GM18873 (cell line): Measurements from ENCODE around the gene SLC35B1.
A peak's percentile ranks its signal among the peaks of the same experiment; 100 is the strongest.

ENCODE experiments used
- ATAC-seq: cut with Tn5 transposase; IDR thresholded peaks from one replicate; pipeline ENCODE4 v1.9.1; 2021; ENCODE audit warnings: mild to moderate bottlenecking, moderate library complexity, moderate number of reproducible peaks; ENCODE audit not compliant: unreplicated experiment, low FRiP score

SLC35B1 gene

DNA sequence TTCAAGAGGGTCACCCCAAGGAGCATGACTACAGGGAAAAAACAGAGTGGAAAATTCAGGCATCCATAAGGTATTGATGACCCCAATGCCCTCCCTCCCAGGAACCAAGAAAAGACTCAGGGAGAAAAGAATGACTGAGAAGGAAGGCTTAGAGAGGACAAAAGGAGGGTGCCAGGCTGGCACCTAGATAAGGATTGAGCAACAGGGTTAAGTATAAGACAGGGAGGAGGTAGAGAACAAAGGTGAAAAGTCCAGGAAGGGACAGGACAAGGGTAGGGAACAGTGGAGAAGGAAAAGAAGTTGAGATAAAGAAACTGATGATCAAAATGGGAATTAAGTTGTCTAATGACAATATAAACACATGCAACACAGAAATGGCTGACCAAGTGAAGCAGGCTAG, 2.5 kb downstream of the SLC35B1 start:
- no peak for ATAC-seq

DNA sequence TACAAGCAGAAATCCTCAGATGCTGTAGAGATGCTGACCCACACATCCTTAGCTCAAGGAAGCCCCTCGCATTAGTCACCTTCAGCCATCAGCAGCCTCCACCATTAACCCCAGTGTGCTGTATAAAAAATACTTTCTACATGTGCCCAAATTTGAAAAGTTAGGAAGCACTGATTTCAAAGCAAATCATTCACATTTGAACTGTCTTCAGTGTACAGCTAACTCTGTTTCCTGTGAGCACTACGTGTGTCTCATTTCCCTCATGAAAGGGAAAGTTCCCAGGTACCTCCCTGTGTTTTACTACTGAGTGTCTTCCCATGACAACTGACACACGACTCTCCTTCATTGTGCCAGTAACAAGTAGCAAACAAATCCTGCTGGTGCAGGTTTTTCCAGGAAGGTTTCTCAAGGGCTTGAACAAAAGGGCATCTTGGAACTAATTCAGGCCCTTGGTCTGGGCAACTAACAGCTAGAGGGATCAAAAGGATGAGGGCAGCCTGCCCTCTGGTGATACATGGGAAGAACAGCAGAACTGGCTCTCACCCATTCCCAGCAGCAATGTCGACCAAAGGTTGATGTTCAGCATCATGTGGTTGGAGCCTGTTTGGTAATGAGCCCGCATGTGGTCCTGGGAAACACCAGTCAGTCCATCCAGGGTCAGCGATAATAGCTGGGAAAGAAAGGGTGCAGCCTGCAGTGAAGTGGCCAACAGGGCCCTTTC, 4.0 kb downstream of the SLC35B1 start:
- no peak for ATAC-seq

DNA sequence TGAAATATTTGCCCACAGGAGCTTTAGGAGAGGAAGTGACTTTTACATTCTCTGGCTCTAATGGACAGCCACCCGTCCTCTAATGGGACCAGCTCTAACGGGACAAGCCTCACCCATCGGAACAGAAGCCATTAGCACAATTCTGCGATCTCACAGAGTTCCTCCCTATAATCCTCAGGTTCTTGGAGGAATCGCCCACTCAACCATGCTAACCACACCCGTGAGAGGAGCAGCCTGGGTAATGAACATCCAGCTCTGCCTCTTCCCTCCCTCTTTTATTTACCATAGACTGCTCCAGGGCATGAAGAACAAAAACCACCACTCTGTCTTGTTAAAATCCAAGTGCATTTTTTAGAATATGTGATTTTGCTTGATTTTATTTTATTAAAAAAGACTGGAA, 6.8 kb downstream of the SLC35B1 start:
- ATAC-seq = no peak

DNA sequence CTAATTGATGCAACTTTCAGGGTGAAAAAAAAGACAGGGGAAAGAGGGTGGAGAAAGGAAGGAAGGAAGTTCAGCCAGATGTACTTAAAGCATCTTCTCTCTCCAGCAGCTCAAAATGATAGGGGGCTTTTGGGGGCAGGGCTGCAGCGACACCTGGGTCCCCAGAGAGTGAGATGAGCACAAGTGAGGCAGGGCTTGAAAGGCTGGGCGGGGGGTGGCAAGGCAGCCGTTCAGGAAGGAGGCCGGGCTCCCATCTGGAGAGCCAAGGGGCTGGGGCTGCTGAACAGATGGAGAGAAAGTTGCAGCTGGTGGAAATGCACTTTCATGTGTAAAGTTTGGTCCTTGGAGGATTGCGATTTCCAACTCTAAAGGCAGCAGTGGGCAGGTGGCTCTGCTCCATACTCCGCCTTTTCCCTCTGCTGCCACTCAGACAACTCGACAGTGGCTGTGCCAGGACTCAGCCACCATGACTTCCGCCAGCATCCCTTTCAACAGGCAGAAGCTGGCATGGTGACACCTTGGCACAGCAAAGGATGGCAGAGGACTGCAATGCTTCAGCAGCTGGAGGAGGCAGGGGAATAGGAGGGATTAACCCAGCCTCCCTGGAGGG, 7.7 kb downstream of the SLC35B1 start:
- no peak for ATAC-seq

DNA sequence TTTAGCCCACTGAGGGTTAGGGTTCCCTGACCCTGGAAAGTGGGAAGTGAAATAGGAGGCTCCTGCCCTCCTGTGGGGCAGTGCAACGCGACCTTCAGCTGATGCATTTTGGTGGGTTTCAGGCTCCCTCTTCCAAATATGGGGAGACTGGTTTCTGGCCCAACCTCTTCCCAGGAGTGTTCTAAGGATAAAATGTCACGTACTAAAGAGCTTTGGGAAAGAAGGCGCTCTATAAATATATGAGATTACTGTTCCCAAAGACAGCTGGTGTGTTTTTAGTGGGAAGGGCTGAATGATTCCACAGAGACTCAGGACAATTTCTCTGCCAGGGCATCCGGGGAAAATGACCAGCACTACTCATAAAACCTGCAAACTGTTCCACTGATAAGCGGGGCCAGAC, 9.8 kb downstream of the SLC35B1 start:
- no peak for ATAC-seq

DNA sequence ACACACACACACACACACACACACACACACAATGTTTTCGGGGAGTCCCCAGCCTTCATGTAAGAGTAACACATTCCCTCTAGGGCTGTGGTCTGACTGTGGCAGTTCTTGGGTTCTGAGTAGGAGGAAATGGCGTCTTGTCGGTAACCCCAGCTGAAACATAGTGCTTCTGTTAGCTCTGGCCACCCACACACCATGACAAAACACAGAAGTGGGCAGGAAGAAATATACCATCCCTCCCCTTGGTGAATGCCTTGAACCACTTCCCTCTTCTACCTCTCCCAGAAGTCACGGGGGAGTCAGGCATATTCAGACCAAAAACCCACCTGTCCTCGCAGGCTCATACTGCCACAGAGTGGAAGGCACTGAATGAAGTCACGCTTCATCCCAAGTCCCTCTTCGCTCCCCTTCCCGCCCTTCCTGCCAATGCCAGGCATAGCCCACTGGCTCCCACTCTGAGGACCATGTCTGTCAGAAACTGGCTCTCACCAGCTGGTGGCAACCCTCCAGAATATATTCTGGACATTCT, 11.5 kb downstream of the SLC35B1 start:
- no peak for ATAC-seq

DNA sequence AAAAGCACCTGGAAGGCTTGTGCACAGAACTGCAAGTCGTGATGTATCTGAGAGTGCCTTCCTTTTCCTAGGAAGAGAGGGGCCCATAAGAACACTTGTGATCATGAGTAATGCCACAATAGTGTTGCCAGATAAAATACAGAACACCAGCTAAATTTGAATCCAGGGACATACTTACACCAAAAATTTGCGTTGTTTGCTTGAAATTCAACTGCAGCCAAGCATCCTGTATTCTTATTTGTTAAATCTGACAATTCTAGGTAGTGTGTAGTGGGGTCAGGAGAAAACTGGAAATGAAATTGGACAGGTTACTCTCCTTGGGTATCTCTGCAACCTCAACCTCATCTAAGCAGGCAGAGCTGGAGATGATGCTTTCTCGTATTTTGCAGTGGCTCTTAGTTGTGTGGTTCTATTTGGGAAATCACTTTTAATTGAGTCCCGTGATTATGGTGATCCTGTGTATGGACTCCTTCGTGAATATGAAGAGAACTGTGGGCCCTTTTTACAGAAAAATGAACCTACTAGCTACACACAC, 12.0 kb downstream of the SLC35B1 start:
- ATAC-seq = no peak

DNA sequence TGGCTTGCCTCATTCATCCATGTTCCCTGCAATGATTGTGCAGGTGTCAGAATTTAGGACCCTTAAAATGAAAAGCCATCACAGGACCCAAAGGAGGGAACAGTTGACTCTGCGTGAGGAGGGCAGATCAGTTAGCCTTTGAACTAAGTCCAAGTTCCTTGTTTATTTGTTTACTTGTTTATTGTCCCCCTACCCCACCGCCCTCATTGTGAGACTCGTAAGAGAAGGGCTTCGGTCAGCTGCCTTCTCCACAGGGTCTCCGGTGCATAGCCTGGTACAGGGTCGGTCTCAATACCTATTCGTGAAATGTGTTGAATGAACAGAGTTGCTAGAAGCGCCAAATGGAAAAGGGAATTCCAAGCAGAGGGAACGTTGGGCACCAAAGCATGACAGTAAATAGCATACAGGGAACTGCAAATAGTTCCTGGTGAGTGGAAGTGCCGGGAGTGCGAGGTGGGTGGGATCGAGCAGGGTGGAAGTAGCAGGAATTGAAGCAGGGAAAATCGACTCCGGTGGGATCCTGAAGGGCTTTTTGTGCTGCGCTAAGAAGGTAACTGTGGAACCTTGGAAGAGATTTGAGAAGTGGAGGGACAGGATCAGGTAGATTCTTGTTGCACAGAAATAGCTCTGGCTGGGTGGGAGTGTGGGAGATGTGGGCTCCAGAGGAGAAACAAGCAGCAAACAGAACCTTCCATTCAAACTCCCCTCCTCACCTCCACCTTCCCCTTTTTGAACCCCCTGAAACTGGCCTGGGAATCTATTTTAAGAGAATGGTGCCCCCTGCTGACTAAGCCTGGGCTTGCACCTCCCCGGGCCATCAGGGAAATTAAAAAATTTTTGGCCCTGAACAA, 12.7 kb downstream of the SLC35B1 start:
- ATAC-seq = no peak

DNA sequence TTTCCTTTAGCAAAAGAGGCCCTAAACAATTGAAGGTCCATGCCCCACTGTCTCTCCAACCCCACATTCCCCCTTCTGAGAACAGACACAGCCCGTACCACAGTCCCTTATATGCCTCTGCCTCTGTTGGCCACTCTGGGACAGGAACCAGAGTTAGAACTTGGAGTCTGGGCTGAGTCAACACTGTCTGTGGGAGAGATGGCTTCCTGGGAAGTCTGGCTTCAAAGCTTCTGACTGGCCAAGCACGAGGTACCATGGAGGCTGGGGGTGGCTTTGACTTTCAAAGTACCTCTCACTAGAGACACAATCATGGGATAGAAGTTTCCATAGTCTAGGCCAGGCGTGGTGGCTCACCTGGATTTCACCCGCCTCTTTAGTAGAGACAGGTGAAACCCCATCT, 15.0 kb downstream of the SLC35B1 start:
- ATAC-seq = no peak

DNA sequence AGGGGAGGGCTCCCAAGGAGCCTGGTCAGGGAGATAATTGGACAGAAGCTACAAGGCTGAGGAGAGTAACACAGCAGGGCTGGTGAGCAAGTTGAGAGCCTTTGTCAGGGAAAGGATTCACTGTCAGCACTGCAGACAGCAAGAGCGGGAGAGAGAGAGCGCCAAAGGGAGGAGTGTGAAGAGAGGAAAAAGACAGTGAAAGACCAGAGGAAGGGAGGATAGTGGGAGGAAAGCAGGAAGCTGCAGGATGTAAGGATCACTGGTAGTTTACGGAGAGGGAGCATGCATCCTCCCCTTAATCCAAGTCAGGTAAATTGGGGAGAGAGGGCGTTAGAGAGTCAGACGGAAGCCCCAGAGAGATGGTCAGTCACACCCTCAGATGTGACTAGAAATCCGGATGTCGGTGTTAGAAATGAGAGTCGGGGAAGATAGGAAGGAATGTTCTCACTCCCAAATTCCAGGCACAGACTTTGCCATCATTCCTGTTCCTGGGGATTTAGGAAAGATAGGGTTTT, 16.0 kb downstream of the SLC35B1 start:
- no peak for ATAC-seq

DNA sequence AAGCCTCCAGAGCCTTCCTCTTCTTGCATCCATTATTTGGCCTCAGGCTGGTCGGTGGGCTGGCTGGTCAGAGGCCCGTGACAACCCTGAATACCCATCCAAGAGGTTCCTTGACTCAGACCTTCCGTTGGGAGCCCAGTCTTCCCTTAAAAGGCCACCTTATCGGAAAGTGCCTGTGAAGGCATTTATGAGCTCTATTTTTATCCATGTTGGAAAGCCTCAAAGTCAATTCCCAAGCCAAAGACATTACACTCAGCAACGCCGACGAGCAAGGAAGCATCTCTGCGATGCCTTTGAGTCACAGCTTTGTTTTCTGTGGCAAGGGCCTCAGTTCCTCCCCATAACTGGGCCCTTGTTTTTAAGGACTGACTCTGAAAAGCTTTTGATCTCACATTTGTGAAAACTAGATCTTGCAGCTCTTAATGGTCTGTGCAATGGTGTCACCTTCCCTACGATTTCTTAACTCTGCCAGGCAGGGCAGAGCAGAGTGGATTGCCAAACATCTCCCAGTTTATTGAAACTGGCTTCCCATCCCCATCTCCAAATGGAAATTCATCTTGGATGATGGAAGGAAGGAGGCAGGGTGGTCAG, 16.6 kb downstream of the SLC35B1 start:
- no peak for ATAC-seq

DNA sequence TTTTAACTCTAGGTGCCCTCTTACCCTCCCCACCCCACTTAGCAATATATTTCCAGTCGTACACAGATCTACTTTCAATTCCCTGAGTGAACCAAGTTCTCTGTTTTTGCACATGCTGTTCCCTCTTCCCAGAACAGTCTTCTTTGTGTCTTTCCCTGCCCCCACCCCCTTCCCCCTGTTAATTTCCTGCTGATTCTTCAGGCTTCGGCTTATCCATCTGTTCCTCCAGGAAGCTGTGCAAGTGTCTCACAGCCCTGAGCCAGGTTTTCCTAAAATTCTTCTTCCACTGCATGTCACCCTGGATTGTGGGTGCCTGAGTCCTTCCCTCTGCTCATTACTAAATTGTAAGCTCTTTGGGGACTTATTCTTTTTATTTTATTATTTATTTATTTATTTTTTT, 17.5 kb downstream of the SLC35B1 start:
- no peak for ATAC-seq

DNA sequence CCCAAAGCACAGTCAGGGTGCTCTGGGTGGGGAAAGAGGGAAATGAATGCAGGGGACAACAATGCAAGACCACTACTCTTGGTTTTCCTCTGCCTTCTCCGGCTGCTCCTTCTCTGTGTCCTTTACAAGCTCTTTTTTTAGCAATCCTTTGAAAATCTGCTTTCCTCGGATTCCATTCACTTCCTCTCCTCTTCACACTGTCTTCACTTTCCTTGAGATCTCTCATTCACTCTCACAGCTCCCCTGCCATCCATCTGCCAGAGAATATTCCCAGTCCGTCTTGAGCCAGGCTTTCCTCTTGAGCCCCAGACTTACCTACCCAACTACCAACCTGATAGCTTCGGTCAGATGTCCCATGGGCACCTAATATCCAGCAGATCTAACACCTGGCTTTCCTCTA, 18.9 kb downstream of the SLC35B1 start:
- no peak for ATAC-seq

DNA sequence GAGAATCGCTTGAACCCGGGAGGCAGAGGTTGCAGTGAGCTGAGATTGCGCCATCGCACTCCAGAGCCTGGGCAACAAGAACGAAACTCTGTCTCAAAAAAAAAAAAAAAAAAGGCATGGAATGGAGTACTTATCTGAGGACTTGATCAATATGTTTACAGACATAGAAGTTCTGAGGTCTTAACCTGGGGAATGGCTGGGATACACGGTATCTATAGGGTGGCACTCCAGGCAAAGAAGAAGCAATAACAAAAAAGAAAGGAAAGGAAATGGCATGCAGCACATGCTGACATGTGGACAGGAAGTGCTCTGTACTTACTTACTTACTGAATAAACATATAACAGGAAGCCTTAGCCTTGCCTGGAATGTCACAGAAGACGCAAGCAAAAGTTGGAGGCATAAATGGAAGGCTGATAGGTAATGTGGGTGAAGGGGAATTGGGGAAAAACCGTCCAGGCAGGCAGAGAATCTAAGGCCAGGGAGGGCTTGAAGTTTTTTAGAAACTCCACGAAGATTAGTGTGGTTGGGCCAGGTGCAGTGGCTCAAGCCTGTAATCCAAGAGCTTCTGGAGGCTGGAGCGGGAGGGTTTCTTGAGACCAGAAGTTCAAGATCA, 19.8 kb downstream of the SLC35B1 start:
- ATAC-seq = no peak

DNA sequence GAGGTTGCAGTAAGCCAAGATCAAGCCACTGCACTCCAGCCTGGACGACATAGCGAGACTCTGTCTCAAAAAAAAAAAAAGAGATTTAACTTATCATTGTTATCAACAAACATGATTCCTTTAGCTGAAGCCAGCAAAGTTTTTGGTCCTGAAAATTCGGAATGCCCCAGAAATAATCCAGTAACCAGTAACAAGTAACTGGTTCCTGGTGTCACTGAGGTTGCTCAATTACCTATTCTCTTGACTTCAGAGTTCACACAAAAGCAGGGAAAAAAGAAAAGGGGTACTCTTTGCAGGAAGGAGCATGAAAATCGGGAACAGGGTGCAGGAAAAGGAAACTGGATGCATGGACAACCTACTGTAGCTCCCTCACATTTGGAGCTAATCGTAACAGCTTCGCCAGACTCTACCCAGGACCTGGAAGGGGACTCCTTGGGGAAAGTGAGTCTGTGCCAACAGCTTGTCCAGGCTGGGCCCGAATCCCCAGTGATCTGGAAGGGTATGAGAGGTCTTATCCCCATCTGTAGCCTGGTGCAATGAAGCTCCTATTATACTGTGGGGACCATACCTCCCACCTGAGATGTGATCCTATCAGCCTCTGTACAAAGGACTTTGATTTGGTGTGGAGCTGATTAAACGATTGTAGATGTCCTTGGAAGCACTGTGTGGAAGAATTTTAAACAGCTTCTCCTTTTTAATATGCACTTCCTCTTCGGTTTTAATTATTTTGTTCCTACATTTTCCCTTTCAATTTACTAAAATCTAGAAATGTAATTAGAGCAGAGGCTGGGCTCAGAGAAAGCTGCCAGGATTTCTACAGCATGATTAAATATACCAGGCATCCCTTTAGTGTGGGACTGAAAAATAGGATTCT, 26.4 kb downstream of the SLC35B1 start:
- ATAC-seq = no peak

DNA sequence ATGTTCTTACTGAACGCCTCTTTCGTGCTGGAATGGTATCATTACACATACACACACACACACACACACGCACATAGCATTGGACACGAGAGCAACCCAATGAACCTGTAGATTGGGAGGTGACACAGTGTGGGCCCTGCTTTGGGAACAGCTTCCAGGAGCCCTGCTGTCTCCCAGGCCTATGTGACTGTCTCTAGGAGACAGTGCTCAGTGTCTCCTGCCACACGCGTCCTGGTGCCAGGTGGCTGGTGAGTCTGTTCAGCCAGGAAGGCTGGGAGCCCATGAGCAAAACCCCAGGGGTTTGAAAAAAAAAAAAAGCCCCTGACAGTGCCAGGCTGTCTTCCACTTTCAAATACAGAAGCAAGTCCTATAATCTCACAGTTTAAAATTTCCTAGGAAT, 27.4 kb downstream of the SLC35B1 start:
- no peak for ATAC-seq

DNA sequence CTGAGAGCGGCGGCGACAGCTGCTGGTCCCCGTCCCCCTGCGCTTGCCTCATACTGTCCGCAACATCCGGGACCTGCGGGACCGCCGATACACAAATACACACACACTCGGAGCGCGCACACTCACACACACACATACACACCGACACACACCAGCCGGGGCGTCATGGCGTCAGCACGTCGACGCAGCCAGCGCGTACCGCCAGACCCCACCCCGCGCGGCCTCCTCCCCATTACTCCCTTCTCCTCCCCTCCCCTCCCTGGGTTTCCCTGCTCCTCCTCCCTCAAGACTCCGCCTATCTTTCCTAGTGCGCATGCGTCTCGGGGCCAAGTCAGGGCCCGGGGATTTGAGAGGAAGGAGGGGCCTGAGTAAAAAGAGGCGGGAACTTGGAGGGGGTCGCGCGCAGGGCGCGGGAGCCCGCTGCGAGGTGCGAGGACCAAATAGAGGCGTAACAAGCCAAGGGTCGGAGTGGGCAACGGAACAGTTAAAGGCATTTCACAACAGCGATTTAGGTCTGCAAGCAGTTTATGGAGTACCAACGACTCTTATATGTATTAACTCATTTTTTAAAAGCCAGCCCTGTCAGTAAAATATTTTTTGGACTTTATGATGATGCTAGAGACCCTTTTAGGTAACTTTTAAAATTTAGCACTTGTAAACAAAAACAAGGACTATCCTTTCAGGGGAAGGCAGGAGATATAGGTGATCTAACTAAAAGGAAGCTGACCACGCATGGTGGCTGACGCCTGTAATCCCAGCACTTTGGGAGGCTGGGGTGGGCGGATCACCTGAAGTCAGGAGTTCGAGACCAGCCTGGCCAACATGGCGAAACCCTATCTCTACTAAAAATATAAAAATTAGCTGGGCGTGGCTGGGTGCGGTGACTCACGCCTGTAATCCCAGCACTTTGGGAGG, 29.6 kb downstream of the SLC35B1 start, which contains the start of gene SPOP:
SPOP (minus strand) TSS at position 165 of the 915 bp plus-strand sequence. CDS start 55,287 bp downstream, outside the sequence.
- peak; percentile 69 for ATAC-seq
